Measurements from ENCODE around the gene TPST1. TPM values are rescaled to one million over a fixed set of nuclear protein-coding genes. Genes with fewer than 3 reads are reported as not detected.

TPST1 gene
- total and polyA plus RNA-seq, 2 of the 8 experiments (the other 6 are each of a cell fraction or from before 2014, with no cell fraction given), result 8.2 to 18.4 TPM

- TF ChIP-seq ATF3 (IDR thresholded peaks at IDR 0.05; ENCODE audit: insufficient read depth, low read depth, low read length) (no peak), BACH1 (IDR thresholded peaks at IDR 0.05; ENCODE audit: low read length) (no peak)
Observed at GRCh38 chr7:66250711-66251110, 45.6 kb downstream of the TPST1 start (continued).

Data from H1 (cell line).